SU-DHL-6 (cell line): ENCODE measurements around the gene FADS1.
A peak's percentile ranks its signal among the peaks of the same experiment; 100 is the strongest.

Experiments
- H2AFZ ChIP-seq: fragments of 200-600 bp; sonication (generic); 2 replicates; pipeline ENCODE4 v1.6.1; 2014; ENCODE audit warnings: low read depth, mild to moderate bottlenecking, moderate library complexity, mixed read lengths, antibody characterized with exemption, low read length; ENCODE audit not compliant: severe bottlenecking
- H3F3A ChIP-seq: fragments of 200-600 bp; shearing (Covaris generic); 2 replicates; pipeline ENCODE4 v1.6.0; 2016; ENCODE audit warnings: antibody characterized with exemption, mild to moderate bottlenecking; ENCODE audit not compliant: insufficient read depth
- H3K27ac ChIP-seq: fragments of 200-600 bp; sonication (generic); 2 replicates; pipeline ENCODE4 v1.5.1; 2016; ENCODE audit warnings: low read depth, mild to moderate bottlenecking, low read length, moderate library complexity, mixed read lengths
- H3K27me3 ChIP-seq: fragments of 200-600 bp; sonication (generic), shearing (Covaris generic); 2 replicates; pipeline ENCODE4 v1.6.0; 2014; ENCODE audit warnings: mild to moderate bottlenecking, low read length
- H3K36me3 ChIP-seq: fragments of 200-600 bp; sonication (generic); 2 replicates; pipeline ENCODE4 v1.6.1; 2014; ENCODE audit warnings: mild to moderate bottlenecking, low read length, mixed read lengths
- H3K4me2 ChIP-seq: fragments of 300-600, 200-600 bp; shearing (Covaris generic), sonication (generic); 2 replicates; pipeline ENCODE4 v1.6.0; 2014; ENCODE audit warnings: low read length, low read depth, mild to moderate bottlenecking; ENCODE audit not compliant: poor library complexity, severe bottlenecking
- H3K4me3 ChIP-seq: fragments of 200-600 bp; sonication (generic); 2 replicates; pipeline ENCODE4 v1.5.1; 2014; ENCODE audit warnings: antibody characterized with exemption, low read length, mild to moderate bottlenecking, mixed read lengths; ENCODE audit not compliant: insufficient read depth, poor library complexity, severe bottlenecking
- H3K79me2 ChIP-seq: fragments of 200-600 bp; sonication (generic); 2 replicates; pipeline ENCODE4 v1.6.1; 2014; ENCODE audit warnings: mild to moderate bottlenecking, low read length, moderate library complexity; ENCODE audit not compliant: insufficient read depth
- H3K9ac ChIP-seq: fragments of 200-600 bp; sonication (generic); 2 replicates; pipeline ENCODE4 v1.7.0; 2014; ENCODE audit warnings: mild to moderate bottlenecking, low read length
- H3K9me2 ChIP-seq: fragments of 200-600 bp; sonication (generic); replicated peaks from 2 replicates; pipeline ENCODE4 v1.6.1; 2014; ENCODE audit warnings: low read length; ENCODE audit not compliant: insufficient read depth
- H3K9me3 ChIP-seq: fragments of 200-600 bp; sonication (generic); 2 replicates; pipeline ENCODE4 v1.6.1; 2014; ENCODE audit warnings: low read length, mixed read lengths; ENCODE audit not compliant: insufficient read depth
- H4K20me1 ChIP-seq: fragments of 200-600 bp; sonication (generic); 2 replicates; pipeline ENCODE4 v1.6.1; 2014; ENCODE audit warnings: low read depth, mild to moderate bottlenecking, antibody characterized with exemption, low read length, moderate library complexity, mixed read lengths
- CTCF ChIP-seq: fragments of 200-600 bp; sonication (generic); IDR thresholded peaks from one replicate; pipeline ENCODE4 v1.5.1; 2017; ENCODE audit warnings: antibody characterized with exemption, mild to moderate bottlenecking, low read length, moderate library complexity; ENCODE audit not compliant: insufficient read depth, poor library complexity, severe bottlenecking
- EZH2phosphoT487 ChIP-seq: fragments of 200-600 bp; sonication (generic), shearing (Covaris generic); conservative IDR thresholded peaks from 2 replicates; pipeline ENCODE4 v1.6.1; 2018; ENCODE audit warnings: mild to moderate bottlenecking, antibody characterized with exemption, low read length, moderate library complexity, mixed read lengths

The FADS1 gene

DNA sequence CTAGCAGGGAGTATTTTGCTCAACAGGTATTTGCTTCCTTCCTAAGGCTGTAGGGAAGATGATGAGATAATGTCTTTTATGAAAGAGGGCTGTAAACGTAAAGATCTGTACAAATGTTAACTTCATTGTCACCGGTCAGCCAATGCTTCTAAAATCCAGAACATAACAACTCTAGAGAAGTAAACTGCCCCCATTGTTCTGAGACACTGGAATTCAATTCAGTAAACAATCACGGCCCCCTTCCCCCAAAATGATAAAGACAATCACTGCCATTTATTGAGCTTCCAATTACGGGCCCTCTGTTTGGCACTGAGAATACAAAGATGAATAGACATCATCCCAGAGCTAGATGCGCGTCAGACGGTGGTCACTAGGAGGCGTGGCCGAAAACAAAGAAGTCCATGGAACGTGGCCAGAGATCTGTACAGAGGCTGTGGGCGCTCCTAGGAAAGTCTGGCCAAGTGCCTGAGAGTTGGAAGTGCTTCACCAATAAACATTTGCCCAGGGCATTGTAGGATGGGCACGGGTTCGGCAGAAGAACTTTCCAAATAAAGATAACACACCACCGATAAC lies 25.0 kb downstream of the FADS1 start:
- Histone ChIP-seq H3F3A (peaks cover 2% of the 10 kb centered on the region), H3K9me3 (no peaks in the 10 kb centered on the region), H3K36me3 (peaks cover 9% of the 10 kb centered on the region; the same call in 1 of the 2 replicates), H4K20me1 (peaks cover 8% of the 10 kb centered on the region; the same call in 1 of the 2 replicates), H3K4me3 (peak overlapping the region; percentile 92), H3K9ac (peak overlapping the region; percentile 93), H3K9me2 (no peaks in the 10 kb centered on the region), H3K27ac (peak overlapping the region; percentile 88), H3K27me3 (no peaks in the 10 kb centered on the region), H2AFZ (peak overlapping the region; percentile 86), H3K4me2 (peak overlapping the region; percentile 94), H3K79me2 (peaks cover 62% of the 10 kb centered on the region)
- TF ChIP-seq CTCF = no peak
- no peak for TF ChIP-seq EZH2phosphoT487

DNA sequence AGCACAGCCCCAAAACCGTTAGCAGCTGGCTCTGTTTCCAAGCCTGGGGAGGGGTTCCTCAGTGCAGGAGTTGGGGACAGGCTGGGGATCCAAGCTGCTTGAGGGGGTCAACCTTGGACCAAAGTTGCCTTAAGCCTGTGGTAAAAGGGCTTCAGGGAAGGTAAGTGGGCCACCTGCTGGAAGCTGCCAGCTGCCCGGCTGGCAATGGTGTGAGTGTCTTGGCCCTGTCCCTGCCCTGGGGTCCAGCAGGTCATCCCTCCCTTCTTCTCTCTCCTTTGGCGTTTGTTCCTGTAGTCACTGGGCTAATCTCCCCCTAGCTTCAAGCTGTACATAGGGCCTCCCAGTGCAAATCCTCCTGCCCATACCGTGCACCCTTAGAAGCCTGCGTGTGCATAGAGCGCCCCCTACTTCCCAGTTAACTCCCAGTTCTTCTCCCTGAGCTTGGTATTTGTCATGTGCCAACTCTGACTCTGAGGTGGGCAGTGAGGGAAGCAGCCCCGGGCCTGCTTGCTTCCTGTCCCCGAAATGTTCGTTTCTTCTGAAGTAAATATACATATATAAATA lies 28.8 kb downstream of the FADS1 start:
- H2AFZ ChIP-seq = no peak overlapping the region
- no peak overlapping the region for H3K9ac ChIP-seq
- TF ChIP-seq CTCF (peak; percentile 59), EZH2phosphoT487 (no peak)
- H3K36me3 ChIP-seq = no peaks in the 10 kb centered on the region
- no peak overlapping the region for H3K27ac ChIP-seq
- no peak overlapping the region for H3K4me2 ChIP-seq
- H4K20me1 ChIP-seq = no peaks in the 10 kb centered on the region
- H3K79me2 ChIP-seq = peaks cover 24% of the 10 kb centered on the region
- no peaks in the 10 kb centered on the region for H3F3A ChIP-seq
- H3K9me2 ChIP-seq = no peaks in the 10 kb centered on the region
- no peaks in the 10 kb centered on the region for H3K27me3 ChIP-seq
- H3K4me3 ChIP-seq = no peak overlapping the region
- H3K9me3 ChIP-seq = no peaks in the 10 kb centered on the region

DNA sequence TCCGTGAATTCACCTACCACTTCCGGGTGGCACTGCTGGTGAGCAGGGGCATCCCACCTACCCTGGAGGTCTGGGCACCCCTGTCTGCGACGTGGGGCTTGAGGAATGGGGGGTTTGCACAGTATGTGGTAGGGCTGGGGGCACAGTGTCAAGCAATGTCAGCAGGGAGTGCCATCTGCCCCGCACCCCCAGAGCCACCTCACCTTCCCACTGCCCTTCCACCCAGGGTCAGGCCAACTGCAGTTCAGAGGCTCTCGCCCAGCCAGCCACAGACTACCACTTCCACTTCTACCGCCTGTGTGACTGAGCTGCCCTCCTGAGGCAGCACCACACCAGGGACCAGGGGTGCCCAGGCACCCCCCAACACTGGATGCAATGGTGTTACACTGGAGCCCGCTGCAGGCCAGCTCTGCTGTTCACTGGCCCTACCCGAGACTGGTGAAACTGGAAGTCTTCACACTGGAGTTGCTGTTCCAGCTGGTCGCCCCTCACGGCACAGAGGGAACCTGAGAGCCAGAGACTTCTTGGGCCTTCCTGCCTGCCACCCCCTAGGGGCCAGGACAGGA lies 30.9 kb downstream of the FADS1 start:
- no peaks in the 10 kb centered on the region for H3K9me3 ChIP-seq
- TF ChIP-seq EZH2phosphoT487 = no peak
- no peak for TF ChIP-seq CTCF
- H2AFZ ChIP-seq = no peak overlapping the region
- H4K20me1 ChIP-seq = no peaks in the 10 kb centered on the region
- no peak overlapping the region for H3K4me2 ChIP-seq
- H3K27ac ChIP-seq = no peak overlapping the region
- no peaks in the 10 kb centered on the region for H3K36me3 ChIP-seq
- H3K4me3 ChIP-seq = no peak overlapping the region
- no peaks in the 10 kb centered on the region for H3K9me2 ChIP-seq
- no peak overlapping the region for H3K9ac ChIP-seq
- H3F3A ChIP-seq = no peaks in the 10 kb centered on the region
- H3K79me2 ChIP-seq = 0 out of 2 replicates have a peak, but pooled peaks cover 7% of the 10 kb centered on the region
- no peaks in the 10 kb centered on the region for H3K27me3 ChIP-seq
